ENCODE results near the gene ATP8B4.

Gene ATP8B4

DNA sequence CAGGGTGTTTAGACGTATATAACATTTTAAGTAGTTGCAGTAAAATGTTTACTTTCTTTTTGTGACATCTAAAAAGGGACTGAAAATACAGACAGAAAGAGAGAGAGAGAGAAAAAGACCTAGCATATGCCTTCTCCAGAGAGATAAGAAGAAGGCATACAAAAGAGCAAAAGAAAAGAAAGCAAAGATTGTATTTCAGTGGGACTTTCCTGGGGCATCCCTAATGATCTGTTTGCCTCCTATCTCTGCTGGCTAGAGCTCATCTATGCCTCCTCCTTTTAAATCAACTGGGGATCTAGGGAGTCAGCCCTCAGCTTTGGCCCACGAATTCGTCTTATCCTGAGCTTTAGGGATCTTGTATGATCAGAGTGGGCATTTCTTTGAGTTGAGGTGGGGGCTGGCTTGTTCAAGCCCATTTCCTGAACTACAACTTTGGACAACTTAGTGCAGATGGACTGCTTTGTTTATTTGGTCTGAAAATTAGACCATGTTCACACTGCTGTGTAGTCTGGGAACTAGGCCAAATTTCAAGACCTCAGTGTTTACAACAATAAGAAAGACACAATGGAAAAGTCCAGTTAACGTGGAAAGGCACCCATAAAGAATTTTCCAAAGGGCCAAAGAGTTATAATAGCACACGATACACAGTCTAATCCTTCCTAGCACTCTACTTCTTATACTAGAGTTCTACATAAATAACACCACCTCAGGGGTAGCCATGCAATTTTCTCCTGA is 61.0 kb downstream of the ATP8B4 start:
- Histone ChIP-seq H3K27me3 (ENCODE audit: control insufficient read depth in 1 of 2, insufficient read depth in 2 of 2, low read length in 2 of 2) (no peaks in the 10 kb centered on the region), H3K9ac (ENCODE audit: low read length) (no peak overlapping the region), H3K9me3 (ENCODE audit: low read length) (no peaks in the 10 kb centered on the region), H3K4me3 (ENCODE audit: low read depth in 1 of 2, low read length in 2 of 2) (no peak overlapping the region), H3K36me3 (ENCODE audit: insufficient read depth, low read length) (no peaks in the 10 kb centered on the region), H3K27ac (ENCODE audit: low read depth, low read length) (peak overlapping the region; percentile 22), H3K4me1 (ENCODE audit: insufficient read depth, low read length) (peaks cover 35% of the 10 kb centered on the region)

DNA sequence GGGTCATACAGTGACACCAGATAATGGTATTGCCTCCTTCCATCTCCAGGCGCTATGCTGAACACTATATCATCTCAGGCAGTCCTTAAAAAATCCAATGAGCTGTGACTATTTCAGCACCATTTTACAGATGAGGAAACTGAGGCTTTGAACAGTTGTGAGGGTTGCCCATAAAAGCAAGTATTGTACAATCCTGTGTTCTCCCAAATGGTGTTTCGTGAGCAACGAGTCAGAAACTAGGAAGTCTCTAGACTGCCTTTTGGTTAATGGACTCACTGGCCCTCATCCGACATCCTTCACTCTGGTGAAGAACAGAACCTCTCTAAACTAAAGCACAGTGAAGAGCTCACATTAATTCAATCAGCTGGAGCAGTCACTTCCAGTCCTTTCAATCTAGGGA is 61.8 kb downstream of the ATP8B4 start:
- H3K27me3 ChIP-seq (ENCODE audit: control insufficient read depth in 1 of 2, insufficient read depth in 2 of 2, low read length in 2 of 2), result no peaks in the 10 kb centered on the region
- peaks cover 37% of the 10 kb centered on the region for H3K4me1 ChIP-seq (ENCODE audit: insufficient read depth, low read length)
- H3K9me3 ChIP-seq (ENCODE audit: low read length), result no peaks in the 10 kb centered on the region
- H3K27ac ChIP-seq (ENCODE audit: low read depth, low read length), result no peak overlapping the region
- H3K36me3 ChIP-seq (ENCODE audit: insufficient read depth, low read length), result no peaks in the 10 kb centered on the region
- H3K4me3 ChIP-seq (ENCODE audit: low read depth in 1 of 2, low read length in 2 of 2), result no peak overlapping the region
- H3K9ac ChIP-seq (ENCODE audit: low read length), result no peak overlapping the region

DNA sequence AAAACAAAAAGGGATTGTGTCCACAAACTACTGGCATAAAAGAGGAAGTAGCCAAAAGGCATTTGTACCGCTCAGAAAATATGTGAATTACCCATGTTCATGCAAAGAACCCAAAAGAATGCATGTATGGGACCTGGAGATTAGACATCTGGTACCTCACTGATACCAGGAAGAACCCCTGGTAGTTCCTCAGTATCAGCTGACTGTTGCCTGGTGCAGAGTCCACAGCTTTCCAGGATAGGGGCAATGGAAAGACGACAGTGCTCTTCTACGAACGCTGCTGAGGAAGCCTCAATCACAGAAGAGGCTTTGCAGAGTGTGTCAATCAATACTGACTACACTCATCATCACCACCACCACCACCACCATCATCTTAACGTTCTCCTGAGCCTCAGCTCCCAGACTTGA is 63.3 kb downstream of the ATP8B4 start:
- Histone ChIP-seq H3K9ac (ENCODE audit: low read length) (no peak overlapping the region), H3K4me3 (ENCODE audit: low read depth in 1 of 2, low read length in 2 of 2) (no peak overlapping the region), H3K4me1 (ENCODE audit: insufficient read depth, low read length) (peaks cover 47% of the 10 kb centered on the region), H3K27me3 (ENCODE audit: control insufficient read depth in 1 of 2, insufficient read depth in 2 of 2, low read length in 2 of 2) (no peaks in the 10 kb centered on the region), H3K9me3 (ENCODE audit: low read length) (no peaks in the 10 kb centered on the region), H3K27ac (ENCODE audit: low read depth, low read length) (no peak overlapping the region), H3K36me3 (ENCODE audit: insufficient read depth, low read length) (no peaks in the 10 kb centered on the region)

DNA sequence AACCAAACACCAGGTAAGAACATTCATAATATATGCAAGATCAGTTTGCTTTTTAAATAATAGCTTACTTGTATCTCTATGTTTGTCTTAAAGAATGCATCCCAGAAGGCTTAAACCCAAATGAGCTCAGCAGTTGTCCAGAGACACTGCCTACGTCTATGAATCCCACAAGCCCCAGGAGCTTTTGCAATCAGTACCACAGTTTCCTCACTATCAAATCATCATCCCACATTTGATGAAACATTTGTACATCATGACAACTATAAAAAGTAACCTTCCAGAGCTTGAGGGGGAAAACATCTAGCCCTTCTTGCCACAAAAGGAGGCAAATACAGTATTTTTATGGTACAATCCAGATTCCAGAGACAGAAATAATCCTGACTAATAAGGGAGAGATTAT is 63.7 kb downstream of the ATP8B4 start:
- no peak overlapping the region for H3K4me3 ChIP-seq (ENCODE audit: low read depth in 1 of 2, low read length in 2 of 2)
- H3K27me3 ChIP-seq (ENCODE audit: control insufficient read depth in 1 of 2, insufficient read depth in 2 of 2, low read length in 2 of 2), result no peaks in the 10 kb centered on the region
- no peak overlapping the region for H3K9ac ChIP-seq (ENCODE audit: low read length)
- no peaks in the 10 kb centered on the region for H3K9me3 ChIP-seq (ENCODE audit: low read length)
- H3K4me1 ChIP-seq (ENCODE audit: insufficient read depth, low read length), result peaks cover 47% of the 10 kb centered on the region
- H3K27ac ChIP-seq (ENCODE audit: low read depth, low read length), result peak overlapping the region; percentile 38
- H3K36me3 ChIP-seq (ENCODE audit: insufficient read depth, low read length), result no peaks in the 10 kb centered on the region

DNA sequence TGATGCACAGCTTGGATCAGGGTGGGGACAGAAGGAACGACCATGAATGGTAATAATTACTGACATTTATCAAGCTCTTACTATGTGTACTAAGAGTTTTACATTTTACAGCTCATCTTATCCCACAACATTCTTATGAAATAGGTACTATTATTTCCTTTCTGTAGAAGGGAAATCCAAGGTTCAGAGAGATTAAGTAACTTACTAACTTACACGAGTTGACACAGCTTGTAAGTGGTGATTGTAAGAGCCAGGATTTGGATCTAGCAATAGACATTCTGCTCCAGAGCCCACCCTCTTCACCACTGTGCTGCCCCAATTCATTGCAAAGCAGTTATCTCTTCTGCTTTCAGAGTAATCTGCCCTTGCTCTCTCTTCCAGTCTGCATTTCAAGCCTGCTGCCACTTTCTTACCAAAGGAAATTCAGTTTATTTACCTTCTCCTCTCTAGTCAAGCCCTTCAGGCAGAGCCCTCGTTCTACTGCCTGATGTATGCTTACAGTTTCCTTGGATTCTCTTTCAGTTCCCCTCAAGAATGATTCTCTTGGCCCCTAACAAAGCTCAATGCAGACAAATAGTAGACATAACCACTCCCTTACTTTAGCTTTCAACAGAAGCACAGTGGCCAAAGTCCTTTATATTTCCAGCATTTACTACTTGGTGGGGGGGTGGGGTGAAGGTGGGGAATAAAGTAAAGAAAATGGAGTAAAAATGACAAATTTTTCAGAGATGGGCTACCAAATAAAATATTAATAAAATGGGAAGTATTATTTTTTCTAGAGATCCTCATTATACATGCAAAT is 65.8 kb downstream of the ATP8B4 start:
- peaks cover 33% of the 10 kb centered on the region for H3K4me1 ChIP-seq (ENCODE audit: insufficient read depth, low read length)
- H3K9ac ChIP-seq (ENCODE audit: low read length), result no peak overlapping the region
- H3K4me3 ChIP-seq (ENCODE audit: low read depth in 1 of 2, low read length in 2 of 2), result no peak overlapping the region
- no peaks in the 10 kb centered on the region for H3K9me3 ChIP-seq (ENCODE audit: low read length)
- H3K36me3 ChIP-seq (ENCODE audit: insufficient read depth, low read length), result no peaks in the 10 kb centered on the region
- no peaks in the 10 kb centered on the region for H3K27me3 ChIP-seq (ENCODE audit: control insufficient read depth in 1 of 2, insufficient read depth in 2 of 2, low read length in 2 of 2)
- no peak overlapping the region for H3K27ac ChIP-seq (ENCODE audit: low read depth, low read length)

DNA sequence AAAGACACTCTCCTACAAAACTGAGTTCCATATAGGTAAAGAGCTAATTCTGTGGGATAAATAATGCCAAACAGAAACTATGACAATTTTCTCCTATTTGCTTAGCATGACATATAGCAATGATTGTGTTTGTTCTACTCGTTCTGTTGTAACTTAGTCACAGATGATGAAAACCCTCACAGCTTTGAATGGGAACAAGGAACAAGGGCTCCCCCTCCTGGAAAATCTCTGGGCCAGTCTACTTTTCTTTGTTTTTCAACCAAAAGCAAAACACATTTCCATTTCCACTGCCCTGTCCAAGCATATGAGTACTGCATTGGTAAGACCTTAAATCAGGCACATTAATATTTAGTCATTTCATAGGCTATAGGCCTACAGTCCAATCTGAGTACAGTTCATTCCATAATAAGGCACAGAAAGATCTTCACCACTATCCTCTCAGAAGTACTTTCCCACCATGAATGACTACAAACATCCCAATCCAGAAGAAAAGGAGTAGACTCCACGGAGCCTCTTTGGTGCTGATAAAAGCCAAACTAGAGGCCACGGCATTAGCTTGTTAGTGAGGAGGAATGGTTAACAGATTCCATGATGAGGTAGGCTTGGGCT is 67.1 kb downstream of the ATP8B4 start:
- Histone ChIP-seq H3K27me3 (ENCODE audit: control insufficient read depth in 1 of 2, insufficient read depth in 2 of 2, low read length in 2 of 2) (no peaks in the 10 kb centered on the region), H3K4me1 (ENCODE audit: insufficient read depth, low read length) (peaks cover 22% of the 10 kb centered on the region), H3K27ac (ENCODE audit: low read depth, low read length) (no peak overlapping the region), H3K36me3 (ENCODE audit: insufficient read depth, low read length) (no peaks in the 10 kb centered on the region), H3K4me3 (ENCODE audit: low read depth in 1 of 2, low read length in 2 of 2) (no peak overlapping the region), H3K9me3 (ENCODE audit: low read length) (no peaks in the 10 kb centered on the region), H3K9ac (ENCODE audit: low read length) (no peak overlapping the region)

DNA sequence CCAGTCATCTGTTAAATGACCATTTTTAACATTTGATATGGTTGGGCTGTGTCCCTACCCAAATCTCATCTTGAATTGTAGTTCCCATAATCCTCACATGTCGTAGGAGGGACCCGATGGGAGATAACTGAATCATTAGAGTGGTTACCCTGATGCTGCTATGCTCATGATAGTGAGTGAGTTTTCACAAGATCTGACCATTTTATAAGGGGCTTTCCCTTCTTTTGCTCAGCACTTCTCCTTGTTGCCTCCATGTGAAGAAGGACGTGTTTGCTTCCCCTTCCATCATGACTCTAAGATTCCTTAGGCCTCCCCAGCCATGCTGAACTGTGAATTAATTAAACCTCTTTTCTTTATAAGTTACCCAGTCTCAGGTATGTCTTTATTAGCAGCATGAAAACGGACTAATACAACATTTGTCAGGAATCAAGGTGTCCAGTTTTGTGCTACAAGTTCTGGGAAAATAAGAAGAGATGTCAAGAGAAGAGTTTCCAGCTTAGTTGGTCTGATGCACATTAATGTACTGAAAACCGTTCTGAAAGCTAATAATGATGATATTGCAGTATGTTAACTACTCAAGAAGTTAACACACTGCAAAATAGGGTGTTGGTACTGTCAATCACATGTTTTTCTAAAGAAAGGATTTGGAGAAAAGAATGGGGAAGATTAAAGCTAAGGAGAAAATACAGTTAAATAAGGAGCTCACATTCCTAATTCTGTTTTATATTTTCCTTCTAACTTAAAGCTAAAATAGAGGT is 67.9 kb downstream of the ATP8B4 start:
- Histone ChIP-seq H3K27ac (ENCODE audit: low read depth, low read length) (no peak overlapping the region), H3K36me3 (ENCODE audit: insufficient read depth, low read length) (no peaks in the 10 kb centered on the region), H3K4me1 (ENCODE audit: insufficient read depth, low read length) (peaks cover 22% of the 10 kb centered on the region), H3K9me3 (ENCODE audit: low read length) (no peaks in the 10 kb centered on the region), H3K4me3 (ENCODE audit: low read depth in 1 of 2, low read length in 2 of 2) (no peak overlapping the region), H3K9ac (ENCODE audit: low read length) (no peak overlapping the region), H3K27me3 (ENCODE audit: control insufficient read depth in 1 of 2, insufficient read depth in 2 of 2, low read length in 2 of 2) (no peaks in the 10 kb centered on the region)

DNA sequence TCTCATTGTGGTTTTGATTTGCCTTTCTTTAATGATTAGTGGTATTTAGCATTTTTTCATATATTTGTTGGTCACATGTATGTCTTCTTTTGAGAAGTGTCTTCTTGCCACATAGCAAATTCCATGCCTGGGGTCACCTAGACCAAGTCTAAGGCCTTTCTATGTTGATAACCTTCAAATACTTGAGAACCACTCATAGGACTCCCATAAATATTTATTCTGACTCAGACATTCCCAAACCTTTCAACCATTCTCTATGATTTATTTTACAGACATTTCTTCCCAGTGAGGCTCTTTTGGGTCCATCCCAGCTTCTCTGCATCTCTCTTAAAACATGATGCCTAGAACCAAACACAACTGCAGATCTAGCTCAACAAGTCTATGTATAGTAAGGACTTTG is 69.2 kb downstream of the ATP8B4 start:
- Histone ChIP-seq H3K9me3 (ENCODE audit: low read length) (no peaks in the 10 kb centered on the region), H3K27ac (ENCODE audit: low read depth, low read length) (no peak overlapping the region), H3K9ac (ENCODE audit: low read length) (no peak overlapping the region), H3K36me3 (ENCODE audit: insufficient read depth, low read length) (no peaks in the 10 kb centered on the region), H3K4me1 (ENCODE audit: insufficient read depth, low read length) (peaks cover 12% of the 10 kb centered on the region), H3K4me3 (ENCODE audit: low read depth in 1 of 2, low read length in 2 of 2) (no peak overlapping the region), H3K27me3 (ENCODE audit: control insufficient read depth in 1 of 2, insufficient read depth in 2 of 2, low read length in 2 of 2) (no peaks in the 10 kb centered on the region)

DNA sequence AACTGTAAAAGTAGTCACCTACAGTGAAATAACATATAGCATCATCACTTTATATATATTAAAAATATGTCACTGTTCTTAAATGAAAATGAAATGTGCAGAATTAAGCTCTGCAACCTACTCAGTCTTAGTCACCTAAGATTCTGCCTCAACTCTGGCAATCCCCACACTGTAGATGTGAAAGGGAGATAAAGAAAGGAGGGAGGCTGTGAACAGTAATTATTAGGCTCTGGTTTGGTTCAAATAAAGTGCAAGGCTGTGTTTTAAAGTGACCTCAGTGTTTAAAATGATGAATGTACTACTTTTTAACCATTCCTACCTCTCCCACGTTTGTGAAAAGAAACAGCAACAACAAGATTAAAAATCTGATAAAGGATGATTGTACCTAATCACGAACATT is 72.2 kb downstream of the ATP8B4 start:
- H3K9me3 ChIP-seq (ENCODE audit: low read length), result peaks cover 10% of the 10 kb centered on the region
- no peak overlapping the region for H3K27ac ChIP-seq (ENCODE audit: low read depth, low read length)
- H3K4me3 ChIP-seq (ENCODE audit: low read depth in 1 of 2, low read length in 2 of 2), result no peak overlapping the region
- peaks cover 7% of the 10 kb centered on the region for H3K4me1 ChIP-seq (ENCODE audit: insufficient read depth, low read length)
- H3K9ac ChIP-seq (ENCODE audit: low read length), result no peak overlapping the region
- no peaks in the 10 kb centered on the region for H3K27me3 ChIP-seq (ENCODE audit: control insufficient read depth in 1 of 2, insufficient read depth in 2 of 2, low read length in 2 of 2)
- H3K36me3 ChIP-seq (ENCODE audit: insufficient read depth, low read length), result no peaks in the 10 kb centered on the region

DNA sequence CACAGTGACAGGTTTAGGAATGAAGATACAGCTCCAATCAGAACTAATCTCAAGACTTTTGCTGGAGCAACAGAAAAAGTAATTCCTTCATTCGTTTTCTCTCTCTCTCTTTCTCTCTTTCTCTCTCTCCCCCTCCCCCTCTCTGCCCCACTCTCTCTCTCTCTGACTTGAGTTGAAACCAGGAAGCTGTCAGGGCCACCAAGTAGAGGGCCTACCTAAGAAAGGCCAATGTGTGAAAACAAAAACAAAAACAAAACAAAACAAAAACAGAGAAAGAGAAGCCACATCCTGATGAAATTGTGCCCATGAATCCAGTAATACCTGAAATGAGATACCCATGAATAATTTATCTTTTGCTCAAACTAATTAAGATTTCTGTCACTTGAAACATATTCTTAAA is 72.9 kb downstream of the ATP8B4 start:
- H3K9ac ChIP-seq (ENCODE audit: low read length), result no peak overlapping the region
- H3K4me1 ChIP-seq (ENCODE audit: insufficient read depth, low read length), result no peaks in the 10 kb centered on the region
- no peaks in the 10 kb centered on the region for H3K36me3 ChIP-seq (ENCODE audit: insufficient read depth, low read length)
- H3K27me3 ChIP-seq (ENCODE audit: control insufficient read depth in 1 of 2, insufficient read depth in 2 of 2, low read length in 2 of 2), result no peaks in the 10 kb centered on the region
- peaks cover 10% of the 10 kb centered on the region for H3K9me3 ChIP-seq (ENCODE audit: low read length)
- no peak overlapping the region for H3K27ac ChIP-seq (ENCODE audit: low read depth, low read length)
- no peak overlapping the region for H3K4me3 ChIP-seq (ENCODE audit: low read depth in 1 of 2, low read length in 2 of 2)

DNA sequence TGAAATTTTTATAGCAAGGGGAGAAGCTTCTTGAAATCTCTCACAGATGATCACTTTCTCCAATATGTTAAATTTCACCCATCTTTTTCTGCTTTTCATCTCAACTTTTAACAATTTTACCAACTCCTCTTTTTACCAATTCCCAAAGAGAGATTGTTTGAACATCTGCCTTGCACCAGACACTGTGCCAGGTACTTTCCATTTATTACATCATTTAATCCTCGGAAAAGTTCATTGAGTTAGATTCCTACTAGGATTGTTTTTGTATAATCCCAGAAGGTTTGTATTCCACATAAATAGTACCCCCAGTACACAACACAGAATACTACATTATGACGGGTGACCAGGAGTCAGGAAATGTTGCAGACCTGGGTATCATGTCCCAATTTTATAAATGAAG is 74.1 kb downstream of the ATP8B4 start:
- Histone ChIP-seq H3K4me1 (ENCODE audit: insufficient read depth, low read length) (no peaks in the 10 kb centered on the region), H3K4me3 (ENCODE audit: low read depth in 1 of 2, low read length in 2 of 2) (no peak overlapping the region), H3K27ac (ENCODE audit: low read depth, low read length) (no peak overlapping the region), H3K9me3 (ENCODE audit: low read length) (peaks cover 10% of the 10 kb centered on the region), H3K36me3 (ENCODE audit: insufficient read depth, low read length) (no peaks in the 10 kb centered on the region), H3K9ac (ENCODE audit: low read length) (no peak overlapping the region), H3K27me3 (ENCODE audit: control insufficient read depth in 1 of 2, insufficient read depth in 2 of 2, low read length in 2 of 2) (no peaks in the 10 kb centered on the region)
